HepG2 (cell line): ENCODE data around the gene PRRT2. TPM values are rescaled to one million over a fixed set of nuclear protein-coding genes. Genes with fewer than 3 reads are reported as not detected.

ENCODE experiments used
- AFF4 ChIP-seq: sonication (generic); formaldehyde crosslinking; IDR thresholded peaks from 2 replicates; pipeline ENCODE4 v1.4.0; 2020; ENCODE audit warnings: missing genetic modification reagents
- ATF5 ChIP-seq: sonication (generic); formaldehyde crosslinking; IDR thresholded peaks from 2 replicates; pipeline ENCODE4 v1.4.0; 2020; ENCODE audit warnings: mild to moderate bottlenecking, low read depth, missing genetic modification reagents
- CEBPZ ChIP-seq: IDR thresholded peaks from 2 replicates; pipeline ENCODE4 v1.6.1; 2012; ENCODE audit warnings: low read length, improper control_type of control experiment
- CREM ChIP-seq, 2 experiments: sonication (generic) in 1 of 2; formaldehyde crosslinking in 1 of 2; IDR thresholded peaks; 2 replicates each; pipeline versions ENCODE4 v1.4.0 to v1.6.1; 2016 to 2020; ENCODE audit warnings: antibody characterized with exemption in 1 of 2, mild to moderate bottlenecking in 1 of 2, missing genetic modification reagents in 1 of 2
- EED ChIP-seq: sonication (generic); formaldehyde crosslinking; IDR thresholded peaks from 2 replicates; pipeline ENCODE4 v1.5.0; 2020; ENCODE audit warnings: mild to moderate bottlenecking, missing genetic modification reagents
- EHMT2 ChIP-seq: fragments of 200-600 bp; sonication (generic); IDR thresholded peaks from 2 replicates; pipeline ENCODE4 v1.7.0; 2017; ENCODE audit warnings: antibody characterized with exemption, low read depth, low read length, borderline replicate concordance
- MED8 ChIP-seq: sonication (generic); formaldehyde crosslinking; IDR thresholded peaks from 2 replicates; pipeline ENCODE4 v1.8.1; 2023; ENCODE audit warnings: mild to moderate bottlenecking, missing genetic modification reagents; ENCODE audit not compliant: insufficient replicate concordance
- SCMH1 ChIP-seq: sonication (generic); formaldehyde crosslinking; IDR thresholded peaks from 2 replicates; pipeline ENCODE4 v1.9.0; 2021; ENCODE audit warnings: missing genetic modification reagents, mild to moderate bottlenecking, borderline replicate concordance
- SMAD3 ChIP-seq: sonication (generic); formaldehyde crosslinking; IDR thresholded peaks from 2 replicates; pipeline ENCODE4 v1.4.0; 2020; ENCODE audit warnings: missing genetic modification reagents
- SOX5 ChIP-seq: IDR thresholded peaks from 2 replicates; pipeline ENCODE4 v1.6.1; 2016; ENCODE audit warnings: borderline replicate concordance
- SPEN ChIP-seq: sonication (generic); formaldehyde crosslinking; IDR thresholded peaks from 2 replicates; pipeline ENCODE4 v1.5.1; 2020; ENCODE audit warnings: low read depth, mild to moderate bottlenecking, missing genetic modification reagents
- TBX2 ChIP-seq: sonication (generic); formaldehyde crosslinking; IDR thresholded peaks from 2 replicates; pipeline ENCODE4 v1.5.0; 2020; ENCODE audit warnings: missing genetic modification reagents, mild to moderate bottlenecking, borderline replicate concordance
- ZFP37 ChIP-seq: sonication (generic); formaldehyde crosslinking; IDR thresholded peaks from 2 replicates; pipeline ENCODE4 v1.4.0; 2020; ENCODE audit warnings: missing genetic modification reagents, borderline replicate concordance
- ZNF761 ChIP-seq: sonication (generic); formaldehyde crosslinking; conservative IDR thresholded peaks from 2 replicates; pipeline ENCODE4 v1.4.0; 2020; ENCODE audit warnings: mild to moderate bottlenecking, missing genetic modification reagents
- ZNF816 ChIP-seq: sonication (generic); formaldehyde crosslinking; IDR thresholded peaks from 2 replicates; pipeline ENCODE4 v1.8.0; 2022; ENCODE audit warnings: missing genetic modification reagents, mild to moderate bottlenecking, borderline replicate concordance
- polyA plus RNA-seq, 8 experiments: library from polyadenylated mRNA; depleted of rRNA in 3 of 8; stranded (reverse) in 7 of 8; unstranded in 1 of 8; fragments of >200 nt; fragmentation: Illumina TruSeq in 4 of 8; extraction: Trizol in 4 of 8; gene quantifications; 2 replicates each; pipeline versions ENCODE4 v1.2.1 to v1.2.3, GENCODE V29; 2011 to 2016; ENCODE audit warnings: low read depth in 4 of 8, missing spikeins in 1 of 8, mixed read lengths in 1 of 8; ENCODE audit not compliant: insufficient read depth in 1 of 8
- total RNA-seq, 5 experiments: library from RNA; depleted of rRNA; stranded (reverse); fragments of >200 nt; fragmentation: Illumina TruSeq; extraction: Trizol; gene quantifications; 2 replicates each; pipeline ENCODE4 v1.2.3, GENCODE V29; 2016; ENCODE audit warnings: low read depth in 1 of 5
- TF ChIP-seq, protein P1 (sequence below): sonication (generic); formaldehyde crosslinking; IDR thresholded peaks from 2 replicates; pipeline ENCODE4 v1.4.0; 2020; ENCODE audit warnings: low read depth, missing genetic modification reagents

PRRT2 gene
- total and polyA plus RNA-seq, 2 of the 13 experiments (the other 11 are each of a cell fraction or from before 2014, with no cell fraction given), result 0.51 to 1.1 TPM

GRCh38 chr16:29862884-29863668 lies 51.1 kb downstream of the PRRT2 start, which contains the start of gene CDIPT (continued):
- 0 out of 2 replicates have a peak, but pooled peaks have one; percentile 48 for TF ChIP-seq AFF4
- TF ChIP-seq ZFP37 (CRISPR knock-in tag), result no peak; the same call in 1 of the 2 replicates
- peak; percentile 83 for TF ChIP-seq SPEN (CRISPR knock-in tag)
- no peak for TF ChIP-seq ATF5 (CRISPR knock-in tag)
- TF ChIP-seq EED (CRISPR knock-in tag), result 0 out of 2 replicates have a peak, but pooled peaks have one; percentile 2
- no peak for TF ChIP-seq SCMH1 (CRISPR knock-in tag)
- TF ChIP-seq ZNF816 (CRISPR knock-in tag), result no peak
- TF ChIP-seq SMAD3 (CRISPR knock-in tag), result peak; percentile 99
- TF ChIP-seq MED8 (CRISPR knock-in tag), result peak; percentile 10
- TF ChIP-seq, protein P1, sequence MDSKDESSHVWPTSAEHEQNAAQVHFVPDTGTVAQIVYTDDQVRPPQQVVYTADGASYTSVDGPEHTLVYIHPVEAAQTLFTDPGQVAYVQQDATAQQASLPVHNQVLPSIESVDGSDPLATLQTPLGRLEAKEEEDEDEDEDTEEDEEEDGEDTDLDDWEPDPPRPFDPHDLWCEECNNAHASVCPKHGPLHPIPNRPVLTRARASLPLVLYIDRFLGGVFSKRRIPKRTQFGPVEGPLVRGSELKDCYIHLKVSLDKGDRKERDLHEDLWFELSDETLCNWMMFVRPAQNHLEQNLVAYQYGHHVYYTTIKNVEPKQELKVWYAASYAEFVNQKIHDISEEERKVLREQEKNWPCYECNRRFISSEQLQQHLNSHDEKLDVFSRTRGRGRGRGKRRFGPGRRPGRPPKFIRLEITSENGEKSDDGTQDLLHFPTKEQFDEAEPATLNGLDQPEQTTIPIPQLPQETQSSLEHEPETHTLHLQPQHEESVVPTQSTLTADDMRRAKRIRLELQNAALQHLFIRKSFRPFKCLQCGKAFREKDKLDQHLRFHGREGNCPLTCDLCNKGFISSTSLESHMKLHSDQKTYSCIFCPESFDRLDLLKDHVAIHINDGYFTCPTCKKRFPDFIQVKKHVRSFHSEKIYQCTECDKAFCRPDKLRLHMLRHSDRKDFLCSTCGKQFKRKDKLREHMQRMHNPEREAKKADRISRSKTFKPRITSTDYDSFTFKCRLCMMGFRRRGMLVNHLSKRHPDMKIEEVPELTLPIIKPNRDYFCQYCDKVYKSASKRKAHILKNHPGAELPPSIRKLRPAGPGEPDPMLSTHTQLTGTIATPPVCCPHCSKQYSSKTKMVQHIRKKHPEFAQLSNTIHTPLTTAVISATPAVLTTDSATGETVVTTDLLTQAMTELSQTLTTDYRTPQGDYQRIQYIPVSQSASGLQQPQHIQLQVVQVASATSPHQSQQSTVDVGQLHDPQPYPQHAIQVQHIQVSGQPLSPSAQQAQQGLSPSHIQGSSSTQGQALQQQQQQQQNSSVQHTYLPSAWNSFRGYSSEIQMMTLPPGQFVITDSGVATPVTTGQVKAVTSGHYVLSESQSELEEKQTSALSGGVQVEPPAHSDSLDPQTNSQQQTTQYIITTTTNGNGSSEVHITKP (CRISPR knock-in tag), result peak; percentile 100
- no peak for TF ChIP-seq CEBPZ
- no peak; the same call in 1 of the 2 replicates for TF ChIP-seq EHMT2
- peak; percentile 94 for TF ChIP-seq CREM (IDR thresholded peaks at IDR 0.05)
- peak; percentile 66; the same call in 1 of the 2 replicates for TF ChIP-seq CREM (CRISPR knock-in tag; IDR thresholded peaks at IDR 0.05)
- TF ChIP-seq SOX5 (CRISPR knock-in tag), result peak; percentile 63; the same call in 1 of the 2 replicates
- peak; percentile 82 for TF ChIP-seq TBX2
- TF ChIP-seq ZNF761 (CRISPR knock-in tag), result no peak
